ENCODE results near the gene ARG2. TPM values are rescaled to one million over a fixed set of nuclear protein-coding genes. Genes with fewer than 3 reads are reported as not detected.
A peak's percentile ranks its signal among the peaks of the same experiment; 100 is the strongest.

ARG2 gene
- total RNA-seq, 3 donors from 2014 or later (not counting 1 experiment from before 2014, with no cell fraction given) = 1.2 to 7.4 (median 1.4) TPM

- WGBS (ENCODE audit: insufficient coverage) = under 1% methylated on average over 25 of the region's 25 CpGs
Observed at GRCh38 chr14:67695394-67695949, 75.8 kb downstream of the ARG2 start, which contains the start of gene RDH11. Gene RDH11, minus strand, starts transcription at chr14:67695764. Its CDS starts 61 bp downstream, at chr14:67695703.

GRCh38 chr14:67697006-67697405 is 77.3 kb downstream of the ARG2 start:
- Histone ChIP-seq H3K4me1 (ENCODE audit: control insufficient read depth, insufficient read depth, low read length) (peaks cover 9% of the 10 kb centered on the region), H3K27me3 (ENCODE audit: control insufficient read depth, insufficient read depth, low read length) (no peaks in the 10 kb centered on the region), H3K36me3 (ENCODE audit: control insufficient read depth, insufficient read depth, low read length) (peaks cover 3% of the 10 kb centered on the region), H3K4me3 (ENCODE audit: low read length) (no peak overlapping the region), H3K9me3 (ENCODE audit: control insufficient read depth, insufficient read depth, low read length) (no peaks in the 10 kb centered on the region), H3K27ac (ENCODE audit: low read length) (no peak overlapping the region)
- no peak overlapping the region for H3K27ac Mint-ChIP-seq
- H3K27me3 Mint-ChIP-seq (ENCODE audit: low read depth in 2 of 2) = no peaks in the 10 kb centered on the region
- no peaks in the 10 kb centered on the region for H3K9me3 Mint-ChIP-seq
- no peak for DNase-seq
- peaks cover 4% of the 10 kb centered on the region for H3K36me3 Mint-ChIP-seq
- TF ChIP-seq CTCF (IDR thresholded peaks at IDR 0.05) = no peak
- ATAC-seq = no peak
- intact Hi-C loops (cut with micrococcal nuclease) = no loop called here
- peaks cover 15 to 18% of the 10 kb centered on the region in 2 donors for H3K4me1 Mint-ChIP-seq
- 89% methylated on average over 4 of the region's 4 CpGs for WGBS (ENCODE audit: insufficient coverage)
- peak overlapping the region; percentile 61 for H3K4me3 Mint-ChIP-seq

More at GRCh38 chr14:67695394-67695949, 75.8 kb downstream of the ARG2 start, which contains the start of gene RDH11:
- Histone ChIP-seq H3K4me3 (ENCODE audit: low read length) (peak within 1 kb of the TSS; percentile 95), H3K36me3 (ENCODE audit: control insufficient read depth, insufficient read depth, low read length) (peaks cover 14% of the 10 kb centered on the region), H3K27ac (ENCODE audit: low read length) (peak within 1 kb of the TSS; percentile 82), H3K27me3 (ENCODE audit: control insufficient read depth, insufficient read depth, low read length) (no peaks in the 10 kb centered on the region), H3K9me3 (ENCODE audit: control insufficient read depth, insufficient read depth, low read length) (no peaks in the 10 kb centered on the region), H3K4me1 (ENCODE audit: control insufficient read depth, insufficient read depth, low read length) (peaks cover 9% of the 10 kb centered on the region)
- Mint-ChIP-seq H3K4me1 (peaks cover 16 to 18% of the 10 kb centered on the region in 2 donors), H3K36me3 (peaks cover 13% of the 10 kb centered on the region), H3K9me3 (no peaks in the 10 kb centered on the region), H3K27me3 (ENCODE audit: low read depth in 2 of 2) (no peaks in the 10 kb centered on the region), H3K27ac (peak within 1 kb of the TSS; percentile 94 to 99), H3K4me3 (peak within 1 kb of the TSS; percentile 96)
- ATAC-seq (peak; percentile 91 to 94 (median 92)), DNase-seq (peak; percentile 58 to 92)
- intact Hi-C loops (cut with micrococcal nuclease) = loop anchor here (1.0 to 2.0 kb wide), 2 partner anchors 21 to 77 kb away; partner anchors contain the start of genes ARG2 and VTI1B
- no peak for TF ChIP-seq CTCF (IDR thresholded peaks at IDR 0.05)

- no peak overlapping the region for H3K27ac ChIP-seq (ENCODE audit: low read length)
Observed at GRCh38 chr14:67698179-67698578, 78.5 kb downstream of the ARG2 start.

More at GRCh38 chr14:67698179-67698578, 78.5 kb downstream of the ARG2 start:
- no peak overlapping the region for H3K27ac Mint-ChIP-seq
- Histone ChIP-seq H3K9me3 (ENCODE audit: control insufficient read depth, insufficient read depth, low read length) (no peaks in the 10 kb centered on the region), H3K27me3 (ENCODE audit: control insufficient read depth, insufficient read depth, low read length) (no peaks in the 10 kb centered on the region), H3K4me1 (ENCODE audit: control insufficient read depth, insufficient read depth, low read length) (peaks cover 9% of the 10 kb centered on the region), H3K36me3 (ENCODE audit: control insufficient read depth, insufficient read depth, low read length) (no peaks in the 10 kb centered on the region), H3K4me3 (ENCODE audit: low read length) (no peak overlapping the region)
- intact Hi-C loops (cut with micrococcal nuclease) = no loop called here
- 75% methylated on average over 1 of the region's 1 CpG for WGBS (ENCODE audit: insufficient coverage)
- no peaks in the 10 kb centered on the region for H3K36me3 Mint-ChIP-seq
- DNase-seq = no peak
- no peak overlapping the region for H3K4me3 Mint-ChIP-seq
- TF ChIP-seq CTCF (IDR thresholded peaks at IDR 0.05) = no peak
- no peaks in the 10 kb centered on the region for H3K27me3 Mint-ChIP-seq (ENCODE audit: low read depth in 2 of 2)
- no peak for ATAC-seq
- H3K4me1 Mint-ChIP-seq = peaks cover 11 to 18% of the 10 kb centered on the region in 2 donors
- H3K9me3 Mint-ChIP-seq = no peaks in the 10 kb centered on the region

Other genes starting within 250 kb of the ARG2 start
- not detected for gene PLEK2, start 207.8 kb upstream of the ARG2 start, total RNA-seq
- 10 to 100 TPM; 28.3 to 51.3 (median 49.9) TPM for gene TMEM229B, start 131.2 kb upstream of the ARG2 start, total RNA-seq
- not detected for gene PLEKHH1, start 86.6 kb upstream of the ARG2 start, total RNA-seq
- gene PIGH, start 19.7 kb upstream of the ARG2 start, total RNA-seq = 10 to 100 TPM; 50.9 to 56.0 (median 54.5) TPM
- gene VTI1B, start 54.7 kb downstream of the ARG2 start, total RNA-seq = 10 to 100 TPM; 47.5 to 77.1 (median 57.9) TPM
- 10 to 100 TPM; 26.5 to 37.4 (median 33.6) TPM for gene RDH11, start 75.8 kb downstream of the ARG2 start, total RNA-seq
- not detected for gene RDH12, start 82.0 kb downstream of the ARG2 start, total RNA-seq
- gene ZFYVE26, start 196.7 kb downstream of the ARG2 start, total RNA-seq = 10 to 100 TPM; 31.0 to 45.9 (median 35.5) TPM
- 10 to 100 TPM; 28.1 to 37.6 (median 28.6) TPM for gene RAD51B, start 199.9 kb downstream of the ARG2 start, total RNA-seq

All from natural killer cell (primary cell).